Measurements from ENCODE around the gene BTRC. TPM values are rescaled to one million over a fixed set of nuclear protein-coding genes. Genes with fewer than 3 reads are reported as not detected.

Gene BTRC
- total RNA-seq, 1 donor, result 3.3 TPM

DNA sequence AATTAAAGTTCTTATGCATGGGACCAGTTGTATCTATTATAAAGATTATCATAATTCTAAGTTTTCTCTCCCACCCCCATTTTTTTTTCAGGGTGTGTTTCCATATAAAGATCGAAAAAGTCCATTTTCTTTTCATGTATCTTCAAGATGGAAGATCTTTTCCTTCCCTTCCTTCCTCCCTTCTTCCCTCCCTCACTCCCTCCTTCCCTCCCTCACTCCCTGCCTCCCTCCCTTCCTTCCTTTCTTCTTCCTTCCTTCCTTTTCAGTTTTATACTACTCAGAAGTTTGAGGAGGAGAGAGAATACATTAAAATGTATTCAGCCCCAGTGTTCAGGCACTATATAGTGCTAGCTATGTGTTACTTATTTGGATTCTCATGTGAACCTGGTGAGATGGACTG is 136.1 kb downstream of the BTRC start:
- Histone ChIP-seq H3K4me3 (ENCODE audit: low read length) (no peak overlapping the region), H3K27me3 (ENCODE audit: insufficient read depth, low read length) (no peaks in the 10 kb centered on the region), H3K4me1 (ENCODE audit: insufficient read depth, low read length) (no peaks in the 10 kb centered on the region), H3K9me3 (ENCODE audit: low read depth, low read length) (no peaks in the 10 kb centered on the region)

GRCh38 chr10:101492205-101492604 is 138.2 kb downstream of the BTRC start:
- Histone ChIP-seq H3K4me1 (ENCODE audit: insufficient read depth, low read length) (no peaks in the 10 kb centered on the region), H3K4me3 (ENCODE audit: low read length) (no peak overlapping the region), H3K27me3 (ENCODE audit: insufficient read depth, low read length) (no peaks in the 10 kb centered on the region), H3K9me3 (ENCODE audit: low read depth, low read length) (no peaks in the 10 kb centered on the region)

DNA sequence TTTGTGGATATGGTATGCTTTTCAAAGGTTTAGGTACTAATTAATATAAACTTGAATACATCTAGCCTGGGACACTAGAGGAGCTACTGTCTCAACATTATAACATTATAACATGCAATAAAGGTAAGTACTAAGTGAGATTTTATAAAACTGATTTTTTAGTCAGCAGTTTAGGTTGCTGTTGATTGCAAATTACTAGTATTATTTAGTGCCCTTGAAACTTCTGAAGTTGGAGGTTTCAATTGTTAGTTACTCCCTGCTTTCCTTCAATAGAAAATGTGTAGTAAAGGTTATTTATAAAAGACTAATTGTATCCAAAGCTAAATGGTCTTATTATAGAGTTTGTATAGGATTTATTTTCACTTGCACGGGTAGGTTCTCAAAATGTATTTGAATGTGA is 138.8 kb downstream of the BTRC start:
- Histone ChIP-seq H3K4me1 (ENCODE audit: insufficient read depth, low read length) (no peaks in the 10 kb centered on the region), H3K4me3 (ENCODE audit: low read length) (no peak overlapping the region), H3K9me3 (ENCODE audit: low read depth, low read length) (no peaks in the 10 kb centered on the region), H3K27me3 (ENCODE audit: insufficient read depth, low read length) (no peaks in the 10 kb centered on the region)

DNA sequence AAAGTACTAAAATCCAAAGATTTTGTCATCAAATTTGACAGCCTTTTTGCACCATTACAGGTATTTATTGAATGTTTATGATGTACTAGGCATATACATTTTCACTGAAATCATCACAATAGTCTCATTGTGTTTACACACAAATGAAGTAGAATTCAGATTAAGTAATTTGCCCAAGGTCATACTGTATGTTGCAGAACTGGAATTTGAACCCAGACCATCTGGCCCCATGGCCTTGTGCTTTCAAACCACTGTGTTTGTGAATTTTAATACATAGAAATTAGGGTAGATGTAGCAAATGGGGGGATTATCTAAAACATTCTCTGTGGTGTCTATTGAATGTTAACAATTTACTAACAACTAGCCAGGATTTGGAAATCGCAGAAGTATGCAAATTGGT is 139.3 kb downstream of the BTRC start:
- Histone ChIP-seq H3K9me3 (ENCODE audit: low read depth, low read length) (no peaks in the 10 kb centered on the region), H3K4me3 (ENCODE audit: low read length) (no peak overlapping the region), H3K27me3 (ENCODE audit: insufficient read depth, low read length) (no peaks in the 10 kb centered on the region), H3K4me1 (ENCODE audit: insufficient read depth, low read length) (no peaks in the 10 kb centered on the region)

- H3K4me3 ChIP-seq (ENCODE audit: low read length), result no peak overlapping the region
- H3K9me3 ChIP-seq (ENCODE audit: low read depth, low read length), result no peaks in the 10 kb centered on the region
- no peaks in the 10 kb centered on the region for H3K27me3 ChIP-seq (ENCODE audit: insufficient read depth, low read length)
- no peaks in the 10 kb centered on the region for H3K4me1 ChIP-seq (ENCODE audit: insufficient read depth, low read length)
Observed at GRCh38 chr10:101493782-101494281, 139.9 kb downstream of the BTRC start.

GRCh38 chr10:101494650-101495049 is 140.7 kb downstream of the BTRC start:
- Histone ChIP-seq H3K9me3 (ENCODE audit: low read depth, low read length) (no peaks in the 10 kb centered on the region), H3K27me3 (ENCODE audit: insufficient read depth, low read length) (no peaks in the 10 kb centered on the region), H3K4me1 (ENCODE audit: insufficient read depth, low read length) (no peaks in the 10 kb centered on the region), H3K4me3 (ENCODE audit: low read length) (no peak overlapping the region)

GRCh38 chr10:101495324-101495925 is 141.5 kb downstream of the BTRC start:
- H3K27me3 ChIP-seq (ENCODE audit: insufficient read depth, low read length), result no peaks in the 10 kb centered on the region
- no peaks in the 10 kb centered on the region for H3K4me1 ChIP-seq (ENCODE audit: insufficient read depth, low read length)
- no peak overlapping the region for H3K4me3 ChIP-seq (ENCODE audit: low read length)
- no peaks in the 10 kb centered on the region for H3K9me3 ChIP-seq (ENCODE audit: low read depth, low read length)

- Histone ChIP-seq H3K4me1 (ENCODE audit: insufficient read depth, low read length) (no peaks in the 10 kb centered on the region), H3K27me3 (ENCODE audit: insufficient read depth, low read length) (no peaks in the 10 kb centered on the region), H3K4me3 (ENCODE audit: low read length) (no peak overlapping the region), H3K9me3 (ENCODE audit: low read depth, low read length) (no peaks in the 10 kb centered on the region)
Observed at GRCh38 chr10:101504438-101504837, 150.5 kb downstream of the BTRC start.

- no peaks in the 10 kb centered on the region for H3K9me3 ChIP-seq (ENCODE audit: low read depth, low read length)
- no peak overlapping the region for H3K4me3 ChIP-seq (ENCODE audit: low read length)
- no peaks in the 10 kb centered on the region for H3K27me3 ChIP-seq (ENCODE audit: insufficient read depth, low read length)
- no peaks in the 10 kb centered on the region for H3K4me1 ChIP-seq (ENCODE audit: insufficient read depth, low read length)
Observed at GRCh38 chr10:101506829-101507661, 153.1 kb downstream of the BTRC start.

DNA sequence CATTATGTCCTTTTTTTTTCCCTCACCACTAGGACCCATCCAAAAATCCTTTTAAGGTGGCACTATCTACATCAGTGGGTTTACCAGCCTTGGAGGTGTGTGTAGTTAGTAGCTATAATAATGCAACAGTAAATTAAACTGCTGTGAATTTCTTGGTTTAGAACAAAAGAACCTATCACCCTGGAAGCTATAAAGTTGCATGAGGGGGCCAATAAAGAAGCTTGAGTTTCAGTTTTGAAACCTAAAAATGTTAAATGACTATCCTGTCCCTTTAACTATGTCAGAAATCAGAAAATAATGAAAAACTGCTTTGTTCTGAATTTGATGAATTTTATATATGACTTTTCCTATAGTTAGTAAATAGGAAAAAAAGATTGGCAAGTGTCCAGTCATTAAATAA is 153.9 kb downstream of the BTRC start:
- no peaks in the 10 kb centered on the region for H3K4me1 ChIP-seq (ENCODE audit: insufficient read depth, low read length)
- H3K9me3 ChIP-seq (ENCODE audit: low read depth, low read length), result no peaks in the 10 kb centered on the region
- no peak overlapping the region for H3K4me3 ChIP-seq (ENCODE audit: low read length)
- H3K27me3 ChIP-seq (ENCODE audit: insufficient read depth, low read length), result no peaks in the 10 kb centered on the region

DNA sequence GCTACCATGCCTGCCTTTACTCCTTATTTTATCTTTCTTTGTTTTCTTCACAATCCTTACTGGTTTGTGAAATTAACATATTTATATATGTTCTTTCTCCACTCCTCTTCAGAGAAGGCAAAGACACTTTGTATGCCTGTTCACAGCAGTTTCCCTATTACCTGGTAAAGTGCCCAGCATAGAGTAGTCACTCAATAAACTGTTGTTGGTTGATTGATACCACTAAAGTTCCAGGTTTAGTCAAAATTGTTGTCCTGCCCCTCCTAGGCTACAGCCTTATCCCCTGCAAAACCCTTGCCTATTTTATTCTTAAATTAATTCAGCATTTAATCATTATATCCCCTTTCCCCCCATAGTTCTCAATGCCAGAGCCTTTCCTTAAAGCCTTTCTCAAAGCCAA is 158.0 kb downstream of the BTRC start:
- Histone ChIP-seq H3K4me1 (ENCODE audit: insufficient read depth, low read length) (no peaks in the 10 kb centered on the region), H3K27me3 (ENCODE audit: insufficient read depth, low read length) (no peaks in the 10 kb centered on the region), H3K9me3 (ENCODE audit: low read depth, low read length) (peaks cover 4% of the 10 kb centered on the region), H3K4me3 (ENCODE audit: low read length) (no peak overlapping the region)

- Histone ChIP-seq H3K9me3 (ENCODE audit: low read depth, low read length) (peaks cover 4% of the 10 kb centered on the region), H3K4me1 (ENCODE audit: insufficient read depth, low read length) (no peaks in the 10 kb centered on the region), H3K27me3 (ENCODE audit: insufficient read depth, low read length) (no peaks in the 10 kb centered on the region), H3K4me3 (ENCODE audit: low read length) (no peak overlapping the region)
Observed at GRCh38 chr10:101512738-101513137, 158.8 kb downstream of the BTRC start.

GRCh38 chr10:101513733-101514132 is 159.8 kb downstream of the BTRC start:
- peaks cover 4% of the 10 kb centered on the region for H3K9me3 ChIP-seq (ENCODE audit: low read depth, low read length)
- H3K27me3 ChIP-seq (ENCODE audit: insufficient read depth, low read length), result no peaks in the 10 kb centered on the region
- no peaks in the 10 kb centered on the region for H3K4me1 ChIP-seq (ENCODE audit: insufficient read depth, low read length)
- H3K4me3 ChIP-seq (ENCODE audit: low read length), result no peak overlapping the region

DNA sequence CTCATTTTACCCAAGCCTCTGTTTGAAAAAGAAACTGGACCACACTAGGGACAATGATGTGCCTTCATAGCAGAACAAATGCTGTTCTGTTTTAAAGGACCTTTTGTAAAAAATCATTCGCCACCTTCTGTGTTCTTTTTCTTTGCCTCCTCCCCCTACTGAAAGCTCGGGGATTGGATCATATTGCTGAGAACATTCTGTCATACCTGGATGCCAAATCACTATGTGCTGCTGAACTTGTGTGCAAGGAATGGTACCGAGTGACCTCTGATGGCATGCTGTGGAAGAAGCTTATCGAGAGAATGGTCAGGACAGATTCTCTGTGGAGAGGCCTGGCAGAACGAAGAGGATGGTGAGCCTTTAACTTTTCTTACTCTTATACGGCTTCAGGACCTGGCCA is 171.9 kb downstream of the BTRC start:
- H3K4me3 ChIP-seq (ENCODE audit: low read length), result no peak overlapping the region
- no peaks in the 10 kb centered on the region for H3K27me3 ChIP-seq (ENCODE audit: insufficient read depth, low read length)
- no peaks in the 10 kb centered on the region for H3K4me1 ChIP-seq (ENCODE audit: insufficient read depth, low read length)
- H3K9me3 ChIP-seq (ENCODE audit: low read depth, low read length), result no peaks in the 10 kb centered on the region

DNA sequence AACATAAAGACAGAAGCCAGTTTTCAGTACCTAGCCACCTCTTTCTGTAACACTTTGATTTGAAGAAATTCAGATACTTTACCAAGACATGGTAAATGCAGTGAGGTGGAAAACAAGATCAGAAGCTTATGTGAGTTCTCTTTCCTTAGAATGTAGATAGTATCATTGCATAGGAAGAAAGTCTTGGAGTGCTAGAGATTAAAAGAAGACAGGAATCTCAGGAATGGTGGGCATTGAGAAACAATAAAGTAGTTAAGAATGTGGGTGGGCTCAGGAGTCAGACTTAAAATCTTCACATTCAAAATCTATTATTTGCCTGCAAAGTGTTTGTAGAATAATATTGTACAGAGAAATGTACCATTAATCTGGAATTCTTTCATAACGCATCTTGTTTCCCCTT is 175.2 kb downstream of the BTRC start:
- H3K4me3 ChIP-seq (ENCODE audit: low read length), result no peak overlapping the region
- no peaks in the 10 kb centered on the region for H3K9me3 ChIP-seq (ENCODE audit: low read depth, low read length)
- H3K27me3 ChIP-seq (ENCODE audit: insufficient read depth, low read length), result no peaks in the 10 kb centered on the region
- H3K4me1 ChIP-seq (ENCODE audit: insufficient read depth, low read length), result no peaks in the 10 kb centered on the region

All from mononuclear cell (primary cell).